ENCODE data around the gene RAB35.

The RAB35 gene

DNA sequence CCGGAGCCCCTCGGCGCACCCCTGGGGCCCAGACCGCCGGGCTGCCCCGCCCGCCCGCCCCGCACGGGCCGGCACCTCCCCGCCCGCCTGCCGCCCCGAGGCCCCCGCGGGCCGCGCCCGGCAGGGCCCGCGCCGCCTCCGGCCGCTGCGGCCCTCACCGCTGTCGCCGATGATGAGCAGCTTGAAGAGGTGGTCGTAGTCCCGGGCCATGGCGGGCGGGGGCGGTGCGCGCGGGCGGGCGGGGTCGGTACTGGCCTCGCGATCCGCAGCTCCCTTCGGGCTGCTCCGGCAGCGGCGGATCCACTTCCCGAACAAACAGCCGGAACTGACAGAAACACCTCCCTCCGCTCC is at the start of gene RAB35:
Gene RAB35 (minus strand): TSS at position 313 of the 351 bp plus-strand sequence. CDS start 103 bp downstream, at position 210.
- DNase-seq, result no peak

GRCh38 chr12:120164293-120164692 is 47.7 kb upstream of the RAB35 start:
- DNase-seq, result no peak

- DNase-seq, result no peak
Observed at GRCh38 chr12:120162763-120163162, 46.2 kb upstream of the RAB35 start.

- DNase-seq, result no peak
Observed at GRCh38 chr12:120161852-120162251, 45.3 kb upstream of the RAB35 start.

GRCh38 chr12:120159509-120160237 is 43.1 kb upstream of the RAB35 start:
- no peak for DNase-seq

DNA sequence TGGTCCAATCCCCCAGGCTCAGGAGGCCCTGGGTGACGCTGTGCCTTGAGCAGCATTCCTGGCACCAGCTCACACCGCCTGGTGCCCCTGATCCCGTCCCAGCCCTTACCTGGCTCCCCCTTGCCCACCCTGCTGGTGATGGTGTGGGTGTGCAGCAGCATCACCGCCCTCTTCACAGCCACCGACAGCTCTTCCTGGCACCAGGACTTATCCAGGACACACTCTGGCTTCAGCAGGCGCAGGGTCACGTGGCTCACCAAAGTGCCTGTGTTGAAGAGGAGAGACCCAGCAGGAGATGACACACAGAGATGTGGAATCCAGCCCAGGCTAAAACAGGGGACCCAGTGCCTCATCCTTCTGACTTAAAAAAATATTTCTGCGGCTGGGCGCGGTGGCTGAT is 41.8 kb upstream of the RAB35 start:
- DNase-seq, result no peak

DNA sequence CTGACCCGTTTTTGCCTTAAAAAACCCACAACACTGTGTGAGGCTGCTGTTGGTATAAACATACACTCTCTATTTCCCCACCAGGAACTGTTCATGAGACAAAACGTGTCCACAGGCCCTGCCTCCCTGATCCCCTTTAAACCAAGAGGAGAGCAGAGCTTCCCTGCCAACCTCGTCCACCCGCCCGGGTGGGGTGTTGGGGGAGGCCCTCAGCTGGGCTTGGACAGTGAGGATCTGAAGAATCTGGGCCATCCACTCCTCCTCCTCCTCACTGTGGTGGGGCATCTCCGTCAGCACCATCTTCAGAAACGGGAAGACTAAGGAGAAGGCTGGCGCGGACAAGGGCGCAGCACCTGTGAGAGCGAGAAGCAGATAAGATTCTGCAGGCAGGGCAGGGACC is 41.1 kb upstream of the RAB35 start:
- no peak for DNase-seq

GRCh38 chr12:120156315-120157259 is 40.0 kb upstream of the RAB35 start:
- no peak for DNase-seq

GRCh38 chr12:120155072-120155471 is 38.5 kb upstream of the RAB35 start:
- DNase-seq, result no peak

DNA sequence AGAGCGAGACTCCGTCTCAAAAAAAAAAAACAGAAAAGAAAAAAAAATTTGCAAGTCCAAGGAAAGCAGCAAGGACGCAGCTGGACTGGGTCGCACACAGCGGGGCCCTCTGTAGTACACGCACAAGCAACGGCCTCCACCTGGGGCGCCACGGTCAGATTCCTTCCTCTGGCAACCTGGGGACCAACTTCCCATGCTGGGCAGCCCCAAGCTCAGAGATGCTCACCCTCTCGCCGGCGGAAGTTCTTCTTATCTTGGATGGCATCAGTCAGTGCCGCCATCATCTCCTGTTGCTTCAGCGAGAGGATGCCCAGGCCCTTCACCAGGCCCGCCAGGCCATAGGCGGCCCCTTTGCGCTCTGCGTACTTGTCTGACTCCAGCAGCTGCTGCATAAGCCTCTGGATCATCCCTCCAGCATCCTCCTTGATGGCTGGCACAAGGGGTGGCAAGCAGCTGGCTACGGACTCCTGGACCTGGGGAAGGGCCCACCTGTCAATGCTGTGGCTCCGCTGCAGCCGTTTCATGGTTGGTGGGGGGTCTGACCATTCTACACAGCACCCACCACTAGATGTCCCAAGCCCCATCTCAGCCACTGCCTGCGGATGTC is 34.5 kb upstream of the RAB35 start:
- no peak for DNase-seq

DNA sequence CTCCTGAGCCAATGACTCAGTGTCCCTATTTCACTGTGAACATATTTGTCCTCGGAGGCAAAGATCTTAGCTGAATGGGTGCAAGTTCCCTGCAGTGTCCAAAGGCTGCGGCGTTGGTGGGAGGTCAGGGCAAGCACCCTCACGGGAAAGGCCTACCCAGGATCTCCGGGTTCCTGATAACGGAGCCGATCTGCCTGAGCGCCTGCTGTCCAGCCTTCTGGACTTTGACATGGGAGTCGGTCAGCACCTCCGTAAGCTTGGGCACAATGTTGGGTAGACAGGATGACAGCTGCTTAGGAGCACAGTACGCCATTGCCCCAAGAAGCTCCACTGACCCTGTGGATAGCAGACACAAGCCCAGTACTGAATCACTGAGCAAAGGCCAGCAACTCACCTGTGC is 31.5 kb upstream of the RAB35 start:
- DNase-seq, result no peak

GRCh38 chr12:120145164-120145563 is 28.6 kb upstream of the RAB35 start:
- DNase-seq, result no peak

GRCh38 chr12:120144215-120144614 is 27.7 kb upstream of the RAB35 start:
- DNase-seq, result no peak

- no peak for DNase-seq
Observed at GRCh38 chr12:120142231-120142877, 25.8 kb upstream of the RAB35 start.

DNA sequence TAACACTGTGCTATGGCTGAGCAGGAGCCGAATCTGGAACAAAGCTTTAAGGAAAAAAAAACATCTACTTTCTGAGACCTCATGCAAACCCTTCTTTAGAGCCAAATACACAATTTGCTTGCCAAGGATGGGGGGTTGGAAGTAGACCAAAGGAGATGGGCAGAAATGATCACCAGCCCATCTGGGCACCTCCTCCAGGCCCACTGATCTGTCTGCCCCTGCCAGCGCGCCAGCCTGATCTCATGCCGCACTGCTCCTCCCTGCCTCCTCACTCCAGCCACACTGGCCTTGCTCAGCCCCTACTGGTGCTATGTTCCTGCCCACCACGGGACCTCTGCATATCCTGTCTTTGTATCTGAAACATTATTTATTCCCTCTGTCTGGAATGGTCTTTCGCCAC is 24.8 kb upstream of the RAB35 start:
- DNase-seq, result no peak

DNA sequence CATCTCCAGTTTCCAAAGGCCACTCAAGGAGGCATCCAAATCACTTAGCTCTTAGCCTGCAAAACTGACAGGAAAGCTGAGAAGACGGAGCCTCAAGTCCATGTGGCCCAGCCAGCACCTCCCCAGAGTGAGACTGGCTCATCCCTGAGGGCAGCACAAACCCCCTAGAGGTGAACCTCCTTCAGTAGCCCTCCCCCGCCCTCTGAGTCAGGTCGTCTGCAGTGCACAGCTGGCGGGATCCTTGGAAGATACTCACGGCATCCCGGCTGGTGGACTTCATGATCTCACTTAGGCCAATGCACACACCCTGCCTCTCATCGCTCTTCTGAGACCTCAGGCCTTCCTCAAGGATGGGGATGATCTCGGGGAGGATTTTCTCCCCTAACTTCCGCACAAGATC is 24.1 kb upstream of the RAB35 start:
- DNase-seq, result no peak

DNA sequence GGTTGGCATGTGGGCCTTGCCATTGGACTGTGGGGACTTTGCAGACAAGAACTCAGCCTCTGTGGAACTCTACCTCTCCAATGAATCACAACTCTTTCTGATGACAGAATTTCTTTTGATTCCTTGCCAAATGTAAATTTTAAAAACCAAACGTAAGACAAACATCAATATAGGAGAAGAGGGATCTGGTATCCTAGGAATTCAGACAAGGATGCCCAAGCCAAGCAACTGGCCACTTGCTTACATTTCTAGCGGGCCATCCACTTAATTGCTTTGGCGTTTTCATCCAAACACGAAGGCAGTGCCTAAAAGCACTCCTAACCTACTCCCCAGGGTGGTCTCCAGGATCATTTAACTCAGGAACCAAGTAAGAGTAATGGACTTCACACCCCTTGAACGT is 23.4 kb upstream of the RAB35 start:
- no peak for DNase-seq

DNA sequence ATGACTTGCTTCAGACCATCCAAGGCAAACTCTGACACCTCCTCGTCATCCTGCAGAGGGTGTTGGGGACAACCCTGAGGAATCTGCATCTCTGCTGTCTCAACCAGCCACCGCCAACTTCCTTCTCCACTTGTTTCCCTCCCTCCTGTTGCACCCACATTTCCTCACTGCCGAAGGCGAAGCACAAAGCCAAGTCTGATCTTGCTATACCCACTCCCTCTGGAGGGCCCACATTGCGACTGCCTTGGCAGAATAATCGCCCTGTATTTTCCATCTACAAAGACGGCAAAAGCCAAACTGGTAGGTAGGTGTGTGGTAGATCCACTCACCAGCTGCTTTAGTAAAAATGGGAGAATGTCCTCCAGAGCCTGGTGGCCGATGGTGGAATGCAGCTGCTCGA is 21.8 kb upstream of the RAB35 start:
- DNase-seq, result no peak

- DNase-seq, result no peak
Observed at GRCh38 chr12:120137833-120138232, 21.3 kb upstream of the RAB35 start.

GRCh38 chr12:120136093-120136770 is 19.7 kb upstream of the RAB35 start:
- no peak for DNase-seq

- no peak for DNase-seq
Observed at GRCh38 chr12:120134307-120134980, 17.9 kb upstream of the RAB35 start.

DNA sequence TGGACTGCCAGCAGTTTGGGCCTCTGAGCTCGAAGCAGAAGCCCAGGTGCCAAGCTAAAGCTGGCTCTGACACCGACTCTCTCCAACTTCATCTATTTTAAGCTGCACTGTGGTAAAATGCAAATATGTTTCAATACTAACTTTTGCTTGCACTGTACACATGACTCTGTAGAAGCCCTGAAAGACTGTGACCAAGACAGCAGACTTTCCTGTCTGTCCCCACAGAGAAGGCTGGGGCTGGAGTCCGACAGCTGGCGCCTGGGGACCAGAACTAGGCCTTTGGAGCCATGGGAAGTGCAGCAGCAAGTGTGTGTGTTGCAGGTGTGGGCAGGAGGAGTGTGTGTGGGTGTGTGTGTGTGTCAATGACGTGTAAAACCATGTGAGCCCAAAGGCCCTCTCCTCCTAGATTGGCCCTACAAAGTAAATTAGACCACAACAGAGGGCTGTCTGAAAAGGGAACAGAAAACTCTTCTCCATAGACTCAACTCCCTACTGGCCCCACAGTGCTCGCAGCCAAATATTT is 16.4 kb upstream of the RAB35 start:
- no peak for DNase-seq
